Stimulated activated CD4-positive, alpha-beta T cell treated with anti-CD3 and anti-CD28 coated beads, Interleukin-1b, Interleukin-23, amount 100 ng/mL, for 24 hours (primary cell): Measurements from ENCODE around the gene MEF2A.

ENCODE experiments used
- DNase-seq, 4 experiments: peaks; one replicate each; pipeline ENCODE4 v3.0.0-alpha.2; 2020; ENCODE audit warnings: low read depth in 4 of 4, low spot score in 1 of 4

Gene MEF2A

GRCh38 chr15:99703603-99704443, 138.0 kb downstream of the MEF2A start:
- DNase-seq: no peak

GRCh38 chr15:99704444-99704838, 138.7 kb downstream of the MEF2A start:
- DNase-seq: no peak

- DNase-seq: no peak
Measured at GRCh38 chr15:99706557-99707303, 140.9 kb downstream of the MEF2A start.

- no peak for DNase-seq
Measured at GRCh38 chr15:99707473-99708270, 141.9 kb downstream of the MEF2A start.

DNA sequence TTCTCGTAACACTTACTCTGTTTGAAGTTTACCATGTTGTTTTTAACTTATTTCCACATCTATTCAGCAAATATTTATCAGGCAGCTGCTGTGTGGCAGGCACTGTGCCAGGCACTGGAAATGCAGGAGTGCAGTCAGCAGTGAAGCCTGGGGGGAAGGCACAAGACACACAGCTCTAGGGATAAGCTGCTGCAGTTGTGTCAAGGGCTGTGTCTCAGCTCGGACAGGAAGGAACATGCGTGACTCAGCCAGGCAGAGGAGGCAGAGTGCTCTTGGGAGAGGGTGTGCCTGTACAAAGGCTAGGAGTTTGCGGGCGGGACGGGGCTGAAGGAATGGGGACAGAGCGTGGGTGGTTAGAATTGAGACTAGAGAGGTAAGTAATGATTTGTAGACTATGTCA, 142.8 kb downstream of the MEF2A start:
- no peak for DNase-seq

GRCh38 chr15:99709243-99709986, 143.6 kb downstream of the MEF2A start:
- no peak for DNase-seq

DNA sequence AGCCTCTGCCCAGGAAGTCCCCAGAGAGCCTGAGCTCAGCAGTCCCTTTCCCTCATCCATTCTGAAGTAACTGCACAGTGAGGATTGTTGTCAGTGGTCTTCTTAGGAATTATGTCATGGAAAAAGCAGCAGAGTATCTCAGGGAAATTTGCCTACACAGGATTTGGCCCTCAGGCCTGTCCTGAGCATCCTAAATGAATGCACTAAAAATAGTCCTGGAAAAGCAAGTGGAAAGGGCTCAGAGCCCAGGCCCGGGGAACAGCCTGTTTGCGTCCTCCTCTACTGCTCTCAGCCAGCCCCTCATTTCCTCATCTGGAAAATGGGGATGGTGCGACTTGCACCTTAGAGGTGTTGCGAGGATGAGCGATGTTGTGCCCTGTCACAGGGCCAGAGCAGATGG, 145.8 kb downstream of the MEF2A start:
- no peak for DNase-seq

GRCh38 chr15:99712415-99712814, 146.6 kb downstream of the MEF2A start:
- no peak for DNase-seq

GRCh38 chr15:99716540-99717095, 150.8 kb downstream of the MEF2A start:
- no peak for DNase-seq

DNA sequence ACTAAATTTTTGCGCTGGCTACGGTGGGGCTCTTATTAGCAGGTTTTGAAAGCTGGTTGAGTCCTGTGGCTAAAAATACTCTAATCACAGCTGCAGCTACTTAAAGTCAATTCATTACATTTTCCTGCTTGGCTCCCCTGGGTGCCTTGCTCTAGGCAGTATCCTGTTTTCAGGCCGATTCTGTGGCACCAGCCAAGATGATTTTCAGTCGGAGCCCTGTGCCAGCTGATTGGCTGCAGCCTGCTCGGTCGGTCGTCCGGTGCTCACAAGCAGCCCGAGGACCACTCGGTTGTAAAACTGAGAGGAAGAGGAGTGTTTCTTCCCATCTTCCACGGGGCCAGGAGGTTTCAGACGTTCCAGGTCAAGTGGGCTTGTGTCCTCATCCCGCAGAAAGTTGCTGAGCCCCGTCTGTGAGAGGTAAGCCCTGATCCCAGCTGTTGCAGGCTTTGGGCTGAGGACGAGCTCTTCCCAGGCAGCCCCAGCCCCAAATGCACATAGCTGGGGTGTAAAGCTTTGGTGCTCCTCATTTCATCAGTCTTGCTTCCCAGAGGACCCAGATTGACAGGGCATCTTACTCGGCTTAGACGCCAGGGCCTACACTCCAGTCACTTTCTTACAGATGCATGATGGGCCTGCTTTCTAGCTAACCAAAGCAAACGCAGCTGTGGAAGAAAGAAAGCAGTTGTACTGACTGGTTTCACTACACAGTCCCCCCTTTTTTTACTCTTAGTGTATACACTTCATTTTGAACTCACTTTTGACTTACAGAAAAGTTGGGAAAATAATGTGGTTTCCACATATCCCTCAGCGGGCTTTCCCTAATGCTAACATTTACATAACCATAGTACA, 151.6 kb downstream of the MEF2A start:
- no peak for DNase-seq

DNA sequence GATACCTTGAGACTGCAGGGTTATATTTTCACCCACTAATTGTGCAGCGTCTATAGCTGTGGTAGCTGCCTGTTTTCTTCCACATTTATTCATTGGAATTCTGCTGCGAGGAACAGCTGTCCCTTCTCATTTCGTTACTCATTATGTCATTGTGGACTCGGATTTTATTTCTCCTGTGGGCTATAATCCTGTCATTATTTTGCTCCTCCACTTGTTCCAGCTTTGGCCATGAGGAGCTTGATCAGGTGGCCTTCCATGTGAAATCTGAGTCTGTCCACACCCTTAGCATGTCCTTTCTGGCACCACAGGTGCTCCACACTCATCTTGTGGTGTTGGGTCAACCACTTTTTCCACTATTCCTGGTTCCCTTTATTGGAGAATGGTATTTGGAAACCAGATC, 152.6 kb downstream of the MEF2A start:
- DNase-seq: no peak

DNA sequence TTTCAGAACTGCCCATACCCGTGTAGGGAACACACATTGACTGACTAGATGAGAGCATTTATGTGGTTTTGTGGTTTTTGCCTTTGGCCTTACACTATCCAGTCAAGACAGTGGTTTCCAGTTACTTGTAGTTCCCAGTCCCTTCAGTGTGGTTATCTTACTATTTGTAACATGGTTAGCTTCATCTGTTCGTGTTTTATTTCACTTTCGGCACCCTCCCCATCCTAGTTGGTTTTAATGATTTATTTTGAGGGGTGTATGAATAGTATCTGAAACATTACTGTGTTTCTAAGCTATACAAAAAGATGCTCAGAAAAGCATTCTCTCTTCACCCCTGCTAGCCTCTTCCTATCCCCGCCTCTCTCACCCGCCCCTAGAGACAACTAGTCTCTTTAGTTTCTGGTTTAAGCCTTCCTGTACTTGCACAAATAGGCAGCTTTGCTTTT, 153.3 kb downstream of the MEF2A start:
- DNase-seq: no peak

DNA sequence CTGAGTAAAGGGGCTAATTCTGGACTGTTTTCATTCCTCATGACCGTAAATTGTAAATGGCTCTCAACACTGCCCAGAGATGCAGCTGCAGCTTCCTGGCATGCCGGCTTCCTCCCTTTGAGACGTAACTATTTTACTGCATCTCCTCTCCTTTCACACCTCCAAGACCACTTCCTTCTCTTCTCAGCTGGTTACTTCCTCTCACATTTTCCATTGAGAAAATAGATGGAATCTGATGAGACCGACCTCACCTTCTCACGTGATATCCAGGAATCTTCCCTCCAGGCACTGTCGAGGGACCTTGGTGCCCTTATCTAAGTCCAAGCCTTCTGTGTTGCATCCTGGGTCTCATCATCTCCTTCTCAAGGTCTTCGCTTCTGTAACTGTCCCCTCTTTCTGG, 154.7 kb downstream of the MEF2A start:
- no peak for DNase-seq

GRCh38 chr15:99721104-99721778, 155.5 kb downstream of the MEF2A start:
- DNase-seq: no peak

DNA sequence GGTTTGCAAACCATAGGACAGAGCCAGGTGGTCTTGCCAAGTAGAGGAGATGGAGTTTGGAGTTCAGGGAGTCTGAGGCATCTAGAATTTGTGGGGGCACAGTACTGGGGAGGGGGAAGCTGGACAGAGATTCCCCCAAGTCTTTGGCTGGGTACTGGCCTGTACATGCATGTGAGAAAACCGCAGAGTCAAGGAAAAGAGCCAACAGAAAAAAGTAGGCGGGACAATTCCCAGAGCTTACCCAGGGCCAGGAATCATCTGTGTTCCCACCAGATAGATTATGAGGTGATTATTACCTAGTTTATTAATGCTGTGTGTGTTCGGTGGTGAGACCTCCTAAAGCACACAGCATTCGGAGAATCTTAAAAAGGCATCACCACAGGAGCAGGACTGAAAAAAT, 156.1 kb downstream of the MEF2A start:
- DNase-seq: no peak

- DNase-seq: no peak
Measured at GRCh38 chr15:99722406-99722805, 156.6 kb downstream of the MEF2A start.

GRCh38 chr15:99726333-99726732, 160.5 kb downstream of the MEF2A start:
- DNase-seq: no peak

DNA sequence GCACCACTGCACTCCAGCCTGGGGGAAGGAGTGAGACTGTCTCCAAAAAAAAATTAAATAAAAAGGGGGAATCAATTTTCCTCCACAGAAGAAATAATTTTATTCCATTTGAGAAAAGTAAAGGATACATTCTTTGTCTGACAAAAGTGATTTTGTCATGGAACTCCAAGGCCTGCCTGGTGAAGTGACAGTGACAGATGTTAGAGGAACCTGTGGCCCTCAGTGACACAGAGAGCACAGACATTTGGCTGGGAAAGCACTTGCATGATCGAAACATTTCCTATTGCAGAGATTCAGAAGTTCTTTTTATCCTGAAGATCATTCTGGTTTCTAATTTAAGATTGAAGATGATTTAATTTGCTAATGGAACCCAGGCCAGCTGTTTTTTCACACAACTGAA, 161.5 kb downstream of the MEF2A start:
- no peak for DNase-seq

DNA sequence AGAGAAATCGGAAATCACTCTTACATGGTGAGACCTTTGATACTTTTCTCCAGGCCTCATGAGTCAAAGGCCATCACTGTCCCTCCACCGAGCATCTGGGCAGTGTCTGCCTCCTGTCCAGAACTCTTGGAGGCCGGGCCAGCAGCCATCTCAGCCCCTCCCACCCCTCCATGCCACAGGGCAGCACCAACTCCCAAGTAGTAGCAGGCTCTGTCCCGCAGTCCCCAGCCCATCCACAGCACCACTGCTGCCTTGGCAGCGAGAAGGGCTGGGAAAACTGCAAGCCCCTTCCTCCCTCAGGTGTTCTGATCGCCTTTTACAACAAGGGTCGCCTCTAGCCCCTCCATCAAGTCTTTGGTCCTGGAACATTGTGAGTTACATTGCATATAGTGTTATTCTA, 161.9 kb downstream of the MEF2A start:
- DNase-seq: no peak
